ENCODE results near the gene VWF.
A peak's percentile ranks its signal among the peaks of the same experiment; 100 is the strongest.
"Not testable (repeated sequence)": the region's sequence is repeated elsewhere in the genome, so short reads cannot be mapped to it uniquely, and the experiment has no call there.

Gene VWF

GRCh38 chr12:6010631-6011350, 113.7 kb downstream of the VWF start:
- not testable (repeated sequence) for H3K27me3 ChIP-seq (replicated peaks; ENCODE audit: control insufficient read depth, insufficient read depth, low read length, poor library complexity, severe bottlenecking); H3K9me3 ChIP-seq (ENCODE audit: control insufficient read depth, low read length); DNase-seq; H3K4me3 ChIP-seq (ENCODE audit: insufficient read depth, low read depth, low read length, poor library complexity, severe bottlenecking); H3K27ac ChIP-seq (ENCODE audit: insufficient read depth, low read length, poor library complexity, severe bottlenecking); H3K4me1 ChIP-seq (ENCODE audit: control insufficient read depth, insufficient read depth, low read length, poor library complexity, severe bottlenecking); H3K36me3 ChIP-seq (ENCODE audit: control insufficient read depth, insufficient read depth, low read length)

- no peaks in the 10 kb centered on the region for H3K27me3 ChIP-seq (replicated peaks; ENCODE audit: control insufficient read depth, insufficient read depth, low read length, poor library complexity, severe bottlenecking)
- H3K4me1 ChIP-seq (ENCODE audit: control insufficient read depth, insufficient read depth, low read length, poor library complexity, severe bottlenecking), result no peaks in the 10 kb centered on the region
- no peak overlapping the region for H3K27ac ChIP-seq (ENCODE audit: insufficient read depth, low read length, poor library complexity, severe bottlenecking)
- no peaks in the 10 kb centered on the region for H3K9me3 ChIP-seq (ENCODE audit: control insufficient read depth, low read length)
- H3K4me3 ChIP-seq (ENCODE audit: insufficient read depth, low read depth, low read length, poor library complexity, severe bottlenecking), result no peak overlapping the region
- no peak for DNase-seq
- no peaks in the 10 kb centered on the region for H3K36me3 ChIP-seq (ENCODE audit: control insufficient read depth, insufficient read depth, low read length)
Observed at GRCh38 chr12:5997260-5997659, 127.2 kb downstream of the VWF start.

GRCh38 chr12:5996459-5996858, 128.0 kb downstream of the VWF start:
- Histone ChIP-seq H3K36me3 (ENCODE audit: control insufficient read depth, insufficient read depth, low read length) (no peaks in the 10 kb centered on the region), H3K9me3 (ENCODE audit: control insufficient read depth, low read length) (no peaks in the 10 kb centered on the region), H3K4me1 (ENCODE audit: control insufficient read depth, insufficient read depth, low read length, poor library complexity, severe bottlenecking) (no peaks in the 10 kb centered on the region), H3K4me3 (ENCODE audit: insufficient read depth, low read depth, low read length, poor library complexity, severe bottlenecking) (no peak overlapping the region), H3K27me3 (replicated peaks; ENCODE audit: control insufficient read depth, insufficient read depth, low read length, poor library complexity, severe bottlenecking) (no peaks in the 10 kb centered on the region), H3K27ac (ENCODE audit: insufficient read depth, low read length, poor library complexity, severe bottlenecking) (no peak overlapping the region)
- no peak for DNase-seq

GRCh38 chr12:5989621-5990020, 134.8 kb downstream of the VWF start:
- no peak for DNase-seq
- H3K9me3 ChIP-seq (ENCODE audit: control insufficient read depth, low read length), result no peaks in the 10 kb centered on the region

GRCh38 chr12:5988659-5989116, 135.8 kb downstream of the VWF start:
- Histone ChIP-seq H3K27ac (ENCODE audit: insufficient read depth, low read length, poor library complexity, severe bottlenecking) (no peak overlapping the region), H3K9me3 (ENCODE audit: control insufficient read depth, low read length) (no peaks in the 10 kb centered on the region), H3K27me3 (replicated peaks; ENCODE audit: control insufficient read depth, insufficient read depth, low read length, poor library complexity, severe bottlenecking) (no peaks in the 10 kb centered on the region), H3K36me3 (ENCODE audit: control insufficient read depth, insufficient read depth, low read length) (no peaks in the 10 kb centered on the region), H3K4me1 (ENCODE audit: control insufficient read depth, insufficient read depth, low read length, poor library complexity, severe bottlenecking) (no peaks in the 10 kb centered on the region), H3K4me3 (ENCODE audit: insufficient read depth, low read depth, low read length, poor library complexity, severe bottlenecking) (no peak overlapping the region)
- peak; percentile 18 to 51 (median 25) for DNase-seq

More at GRCh38 chr12:5989621-5990020, 134.8 kb downstream of the VWF start:
- no peak overlapping the region for H3K4me3 ChIP-seq (ENCODE audit: insufficient read depth, low read depth, low read length, poor library complexity, severe bottlenecking)
- no peaks in the 10 kb centered on the region for H3K36me3 ChIP-seq (ENCODE audit: control insufficient read depth, insufficient read depth, low read length)
- no peaks in the 10 kb centered on the region for H3K27me3 ChIP-seq (replicated peaks; ENCODE audit: control insufficient read depth, insufficient read depth, low read length, poor library complexity, severe bottlenecking)
- no peak overlapping the region for H3K27ac ChIP-seq (ENCODE audit: insufficient read depth, low read length, poor library complexity, severe bottlenecking)
- no peaks in the 10 kb centered on the region for H3K4me1 ChIP-seq (ENCODE audit: control insufficient read depth, insufficient read depth, low read length, poor library complexity, severe bottlenecking)

- Histone ChIP-seq H3K27me3 (replicated peaks; ENCODE audit: control insufficient read depth, insufficient read depth, low read length, poor library complexity, severe bottlenecking) (no peaks in the 10 kb centered on the region), H3K4me1 (ENCODE audit: control insufficient read depth, insufficient read depth, low read length, poor library complexity, severe bottlenecking) (no peaks in the 10 kb centered on the region), H3K36me3 (ENCODE audit: control insufficient read depth, insufficient read depth, low read length) (no peaks in the 10 kb centered on the region), H3K27ac (ENCODE audit: insufficient read depth, low read length, poor library complexity, severe bottlenecking) (no peak overlapping the region), H3K4me3 (ENCODE audit: insufficient read depth, low read depth, low read length, poor library complexity, severe bottlenecking) (no peak overlapping the region), H3K9me3 (ENCODE audit: control insufficient read depth, low read length) (no peaks in the 10 kb centered on the region)
- no peak for DNase-seq
Observed at GRCh38 chr12:5988088-5988487, 136.4 kb downstream of the VWF start.

- no peak for DNase-seq
- no peak overlapping the region for H3K27ac ChIP-seq (ENCODE audit: insufficient read depth, low read length, poor library complexity, severe bottlenecking)
- H3K36me3 ChIP-seq (ENCODE audit: control insufficient read depth, insufficient read depth, low read length), result no peaks in the 10 kb centered on the region
- H3K9me3 ChIP-seq (ENCODE audit: control insufficient read depth, low read length), result no peaks in the 10 kb centered on the region
- no peaks in the 10 kb centered on the region for H3K4me1 ChIP-seq (ENCODE audit: control insufficient read depth, insufficient read depth, low read length, poor library complexity, severe bottlenecking)
- H3K27me3 ChIP-seq (replicated peaks; ENCODE audit: control insufficient read depth, insufficient read depth, low read length, poor library complexity, severe bottlenecking), result no peaks in the 10 kb centered on the region
- H3K4me3 ChIP-seq (ENCODE audit: insufficient read depth, low read depth, low read length, poor library complexity, severe bottlenecking), result no peak overlapping the region
Observed at GRCh38 chr12:5987573-5987972, 136.9 kb downstream of the VWF start.

- no peak for DNase-seq
- no peaks in the 10 kb centered on the region for H3K36me3 ChIP-seq (ENCODE audit: control insufficient read depth, insufficient read depth, low read length)
Observed at GRCh38 chr12:5985471-5985870, 139.0 kb downstream of the VWF start.

GRCh38 chr12:5984873-5985272, 139.6 kb downstream of the VWF start:
- no peaks in the 10 kb centered on the region for H3K4me1 ChIP-seq (ENCODE audit: control insufficient read depth, insufficient read depth, low read length, poor library complexity, severe bottlenecking)
- no peak overlapping the region for H3K4me3 ChIP-seq (ENCODE audit: insufficient read depth, low read depth, low read length, poor library complexity, severe bottlenecking)
- H3K9me3 ChIP-seq (ENCODE audit: control insufficient read depth, low read length), result no peaks in the 10 kb centered on the region
- DNase-seq, result no peak
- H3K27me3 ChIP-seq (replicated peaks; ENCODE audit: control insufficient read depth, insufficient read depth, low read length, poor library complexity, severe bottlenecking), result no peaks in the 10 kb centered on the region
- H3K27ac ChIP-seq (ENCODE audit: insufficient read depth, low read length, poor library complexity, severe bottlenecking), result no peak overlapping the region
- H3K36me3 ChIP-seq (ENCODE audit: control insufficient read depth, insufficient read depth, low read length), result no peaks in the 10 kb centered on the region

More at GRCh38 chr12:5985471-5985870, 139.0 kb downstream of the VWF start:
- no peaks in the 10 kb centered on the region for H3K27me3 ChIP-seq (replicated peaks; ENCODE audit: control insufficient read depth, insufficient read depth, low read length, poor library complexity, severe bottlenecking)
- H3K4me1 ChIP-seq (ENCODE audit: control insufficient read depth, insufficient read depth, low read length, poor library complexity, severe bottlenecking), result no peaks in the 10 kb centered on the region
- H3K4me3 ChIP-seq (ENCODE audit: insufficient read depth, low read depth, low read length, poor library complexity, severe bottlenecking), result no peak overlapping the region
- no peaks in the 10 kb centered on the region for H3K9me3 ChIP-seq (ENCODE audit: control insufficient read depth, low read length)
- no peak overlapping the region for H3K27ac ChIP-seq (ENCODE audit: insufficient read depth, low read length, poor library complexity, severe bottlenecking)

- H3K9me3 ChIP-seq (ENCODE audit: control insufficient read depth, low read length), result no peaks in the 10 kb centered on the region
- DNase-seq, result no peak
- no peaks in the 10 kb centered on the region for H3K4me1 ChIP-seq (ENCODE audit: control insufficient read depth, insufficient read depth, low read length, poor library complexity, severe bottlenecking)
- no peaks in the 10 kb centered on the region for H3K27me3 ChIP-seq (replicated peaks; ENCODE audit: control insufficient read depth, insufficient read depth, low read length, poor library complexity, severe bottlenecking)
- H3K36me3 ChIP-seq (ENCODE audit: control insufficient read depth, insufficient read depth, low read length), result no peaks in the 10 kb centered on the region
- no peak overlapping the region for H3K27ac ChIP-seq (ENCODE audit: insufficient read depth, low read length, poor library complexity, severe bottlenecking)
- H3K4me3 ChIP-seq (ENCODE audit: insufficient read depth, low read depth, low read length, poor library complexity, severe bottlenecking), result no peak overlapping the region
Observed at GRCh38 chr12:5982106-5982505, 142.4 kb downstream of the VWF start.
